Tibial nerve (tissue), 3 donors: ENCODE measurements around the gene DLK1.

ENCODE experiments used
- CTCF ChIP-seq, 5 experiments: fragments of 200-600 bp in 3 of 5; fragments of 450-650 bp in 2 of 5; sonication (generic) in 3 of 5; IDR thresholded peaks; one replicate each; pipeline ENCODE4 v1.5.1; 2016 to 2019; ENCODE audit warnings: antibody characterized with exemption in 5 of 5, mild to moderate bottlenecking in 3 of 5, moderate library complexity in 2 of 5
- POLR2A ChIP-seq, 2 donors: fragments of 450-650 bp; IDR thresholded peaks; one replicate each; pipeline ENCODE4 v1.6.1; 2017; ENCODE audit warnings: antibody characterized with exemption in 2 of 2, mild to moderate bottlenecking in 2 of 2, moderate library complexity in 2 of 2

GRCh38 chr14:100693877-100694578 lies 32.7 kb upstream of the DLK1 start:
- TF ChIP-seq CTCF (IDR thresholded peaks at IDR 0.05) = no peak
- TF ChIP-seq POLR2A (IDR thresholded peaks at IDR 0.05) = no peak
